ENCODE data around the gene SPATA2L.
"Not testable (repeated sequence)": the region's sequence is repeated elsewhere in the genome, so short reads cannot be mapped to it uniquely, and the experiment has no call there.

The SPATA2L gene

DNA sequence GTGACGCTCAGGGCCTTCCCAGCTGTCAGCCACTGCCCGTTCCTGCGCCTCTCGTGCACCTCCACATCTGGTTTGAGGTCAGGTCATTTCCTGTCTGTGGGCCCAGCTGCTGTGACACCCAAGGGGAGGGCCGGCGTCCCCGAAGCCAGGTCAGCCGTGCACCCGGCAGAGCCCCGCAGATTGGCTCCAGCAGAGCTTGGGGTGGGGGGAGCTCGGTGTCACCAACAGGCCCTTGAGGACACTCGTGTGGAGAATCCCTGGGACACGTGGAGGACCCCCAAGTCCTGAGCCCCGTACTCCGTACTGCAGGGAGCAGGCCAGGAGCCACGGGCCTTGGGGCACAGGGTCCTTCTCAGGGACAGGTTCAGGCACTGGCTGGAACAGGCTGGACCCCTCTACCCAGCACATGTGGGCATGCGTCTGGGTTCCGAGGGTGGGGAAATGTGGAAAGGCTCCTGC is 4.8 kb downstream of the SPATA2L start:
- DNase-seq (ENCODE audit: low read depth, low spot score), result no peak
- Histone ChIP-seq H3K4me1 (ENCODE audit: control insufficient read depth, insufficient read depth, low read length) (0 out of 2 replicates have a peak, but pooled peaks cover 4% of the 10 kb centered on the region), H3K27me3 (ENCODE audit: control insufficient read depth, insufficient read depth, low read length) (no peaks in the 10 kb centered on the region)

DNA sequence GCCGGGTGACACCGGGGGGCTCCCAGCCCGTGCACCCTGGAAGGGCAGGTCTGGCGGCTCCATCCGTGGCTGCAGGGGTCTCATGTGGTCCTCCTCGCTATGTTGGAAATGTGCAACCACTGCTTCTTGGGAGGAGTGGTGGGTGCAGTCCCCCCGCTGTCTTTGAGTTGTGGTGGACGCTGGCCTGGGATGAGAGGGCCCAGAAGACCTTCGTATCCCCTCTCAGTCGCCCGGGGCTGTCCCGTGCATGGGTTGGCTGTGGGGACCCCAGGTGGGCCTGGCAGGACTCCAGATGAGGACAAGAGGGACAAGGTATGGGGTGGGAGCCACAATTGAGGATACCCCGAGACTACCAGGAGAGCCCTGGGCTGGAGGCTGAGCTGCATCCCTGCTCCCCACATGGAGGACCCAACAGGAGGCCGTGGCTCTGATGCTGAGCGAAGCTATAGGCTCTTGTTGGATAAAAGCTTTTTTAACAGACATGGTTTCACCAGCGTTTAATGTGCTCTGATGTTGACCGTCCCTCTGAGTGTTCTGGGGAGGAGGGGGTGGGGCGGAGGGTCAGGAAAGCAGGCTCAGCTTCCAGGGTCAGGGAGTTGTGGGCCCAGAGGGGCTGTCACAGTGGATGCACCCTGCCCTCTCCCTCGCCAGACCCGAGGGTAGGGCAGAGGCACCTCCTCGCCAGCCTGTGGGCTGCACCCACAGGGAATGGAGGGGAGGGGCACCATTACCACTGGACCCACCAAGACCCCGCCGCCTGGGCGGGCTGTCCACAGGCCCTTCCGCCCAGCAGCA is 5.4 kb downstream of the SPATA2L start:
- Histone ChIP-seq H3K4me3 (ENCODE audit: low read length) (no peak overlapping the region), H3K36me3 (ENCODE audit: control insufficient read depth, insufficient read depth, low read length) (peaks cover 40% of the 10 kb centered on the region), H3K27ac (ENCODE audit: low read length) (no peak overlapping the region), H3K27me3 (ENCODE audit: control insufficient read depth, insufficient read depth, low read length) (no peaks in the 10 kb centered on the region), H3K4me1 (ENCODE audit: control insufficient read depth, insufficient read depth, low read length) (0 out of 2 replicates have a peak, but pooled peaks cover 4% of the 10 kb centered on the region), H3K9me3 (ENCODE audit: control insufficient read depth, insufficient read depth, low read length) (no peaks in the 10 kb centered on the region)
- no peak for DNase-seq (ENCODE audit: low read depth, low spot score)
- no CpG with 5 or more reads among the region's 25 CpGs for WGBS (ENCODE audit: insufficient coverage, insufficient read length)

More for the DNA sequence above, 4.8 kb downstream of the SPATA2L start:
- WGBS (ENCODE audit: insufficient coverage, insufficient read length), result no CpG with 5 or more reads among the region's 18 CpGs
- Histone ChIP-seq H3K36me3 (ENCODE audit: control insufficient read depth, insufficient read depth, low read length) (peaks cover 35% of the 10 kb centered on the region), H3K4me3 (ENCODE audit: low read length) (no peak overlapping the region), H3K27ac (ENCODE audit: low read length) (no peak overlapping the region), H3K9me3 (ENCODE audit: control insufficient read depth, insufficient read depth, low read length) (no peaks in the 10 kb centered on the region)

DNA sequence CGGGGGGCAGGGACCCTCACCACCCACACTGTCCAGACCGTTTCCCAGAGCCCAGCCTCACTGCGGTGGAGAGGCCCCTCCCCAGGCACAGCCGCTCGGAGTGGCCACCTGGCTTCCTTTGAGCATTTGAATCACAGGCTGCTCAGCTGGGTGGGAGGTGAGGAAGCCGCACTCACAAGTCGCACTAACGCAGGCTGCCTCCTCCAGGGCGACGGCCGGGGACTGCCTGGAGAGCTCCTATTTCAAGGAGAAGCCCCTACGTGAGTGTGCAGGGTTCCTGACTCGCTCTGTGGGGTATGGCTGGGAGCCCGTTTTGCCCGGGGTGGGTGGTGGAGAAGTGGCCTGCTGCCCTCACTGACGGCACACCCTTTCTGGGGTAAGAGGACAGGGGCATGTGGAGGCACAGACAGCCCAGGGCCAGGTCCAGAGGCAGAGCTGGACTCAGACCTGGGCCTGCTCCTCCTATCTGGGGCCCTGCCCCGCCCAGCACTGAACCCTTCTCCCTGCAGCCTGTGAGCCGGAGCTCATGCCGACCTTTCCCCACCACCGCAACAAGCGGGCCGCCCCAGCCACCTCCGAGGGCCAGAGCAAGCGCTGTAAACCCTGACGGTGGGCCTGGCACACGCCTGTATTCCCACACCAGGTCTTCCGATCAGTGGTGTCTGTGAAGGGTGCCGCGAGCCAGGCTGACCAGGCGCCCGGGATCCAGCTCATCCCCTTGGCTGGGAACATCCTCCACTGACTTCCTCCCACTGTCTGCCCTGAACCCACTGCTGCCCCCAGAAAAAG is 6.2 kb downstream of the SPATA2L start:
- DNase-seq (ENCODE audit: low read depth, low spot score), result no peak

DNA sequence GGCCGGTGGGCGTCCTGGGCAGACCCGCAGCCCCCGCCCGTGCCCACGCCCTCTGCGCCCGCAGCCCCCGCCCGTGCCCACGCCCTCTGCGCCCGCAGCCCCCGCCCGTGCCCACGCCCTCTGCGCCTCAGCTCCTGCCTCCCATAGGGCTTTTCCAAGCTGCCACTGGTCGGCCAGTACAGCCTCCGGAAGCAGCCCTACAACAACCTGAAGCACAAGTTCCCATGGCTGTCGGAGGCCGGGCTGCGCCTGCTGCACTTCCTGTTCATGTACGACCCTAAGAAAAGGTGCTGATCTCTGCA is 6.8 kb downstream of the SPATA2L start:
- H3K27me3 ChIP-seq (ENCODE audit: control insufficient read depth, insufficient read depth, low read length); H3K4me3 ChIP-seq (ENCODE audit: low read length); H3K27ac ChIP-seq (ENCODE audit: low read length); H3K4me1 ChIP-seq (ENCODE audit: control insufficient read depth, insufficient read depth, low read length); DNase-seq (ENCODE audit: low read depth, low spot score); H3K9me3 ChIP-seq (ENCODE audit: control insufficient read depth, insufficient read depth, low read length): not testable (repeated sequence)
- WGBS (ENCODE audit: insufficient coverage, insufficient read length), result no CpG with 5 or more reads among the region's 23 CpGs
- peaks cover 45% of the 10 kb centered on the region for H3K36me3 ChIP-seq (ENCODE audit: control insufficient read depth, insufficient read depth, low read length)

More for the DNA sequence above, 6.2 kb downstream of the SPATA2L start:
- peaks cover 45% of the 10 kb centered on the region for H3K36me3 ChIP-seq (ENCODE audit: control insufficient read depth, insufficient read depth, low read length)
- H3K4me3 ChIP-seq (ENCODE audit: low read length), result no peak overlapping the region
- WGBS (ENCODE audit: insufficient coverage, insufficient read length), result no CpG with 5 or more reads among the region's 31 CpGs
- no peak overlapping the region for H3K27ac ChIP-seq (ENCODE audit: low read length)
- no peaks in the 10 kb centered on the region for H3K27me3 ChIP-seq (ENCODE audit: control insufficient read depth, insufficient read depth, low read length)
- no peaks in the 10 kb centered on the region for H3K9me3 ChIP-seq (ENCODE audit: control insufficient read depth, insufficient read depth, low read length)
- H3K4me1 ChIP-seq (ENCODE audit: control insufficient read depth, insufficient read depth, low read length), result no peaks in the 10 kb centered on the region

DNA sequence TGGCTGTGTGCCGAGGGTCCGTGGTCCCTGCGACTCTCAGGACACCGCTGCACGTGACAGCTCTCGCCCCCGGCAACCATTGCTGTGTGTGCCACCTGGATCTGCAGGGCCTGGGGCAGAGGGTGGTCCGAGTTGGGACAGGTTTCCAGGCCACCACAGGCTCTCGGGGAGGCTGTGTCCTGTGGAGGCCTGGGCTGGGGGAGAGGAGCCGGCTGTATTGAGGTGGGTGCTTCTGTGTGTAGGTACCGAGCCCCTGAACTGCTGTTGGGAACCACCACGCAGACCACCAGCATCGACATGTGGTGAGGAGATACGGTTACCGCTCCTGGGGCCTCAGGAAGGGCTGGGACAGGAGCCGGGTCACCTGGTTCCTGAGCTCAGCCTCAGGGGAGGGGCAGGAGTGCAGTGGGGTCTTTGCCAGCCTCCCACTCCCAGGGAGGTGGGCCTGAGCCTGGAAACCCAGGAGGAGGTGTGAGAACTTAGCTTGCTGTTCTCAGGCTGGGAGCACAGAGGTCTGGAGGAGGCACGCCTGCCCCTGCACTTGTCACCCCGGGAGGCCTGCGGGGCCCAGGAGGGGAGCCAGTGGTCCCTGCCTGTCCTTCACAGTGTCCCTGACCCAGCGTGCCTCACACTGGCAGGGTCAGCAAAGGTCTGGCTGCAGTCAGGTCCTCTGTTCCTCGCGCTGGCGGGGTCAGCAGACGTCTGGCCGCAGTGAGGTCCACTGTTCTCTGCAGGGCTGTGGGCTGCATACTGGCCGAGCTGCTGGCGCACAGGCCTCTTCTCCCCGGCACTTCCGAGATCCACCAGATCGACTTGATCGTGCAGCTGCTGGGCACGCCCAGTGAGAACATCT is 7.3 kb downstream of the SPATA2L start:
- peaks cover 47% of the 10 kb centered on the region for H3K36me3 ChIP-seq (ENCODE audit: control insufficient read depth, insufficient read depth, low read length)
- H3K27ac ChIP-seq (ENCODE audit: low read length), result no peak overlapping the region
- H3K4me3 ChIP-seq (ENCODE audit: low read length), result no peak overlapping the region
- no peaks in the 10 kb centered on the region for H3K27me3 ChIP-seq (ENCODE audit: control insufficient read depth, insufficient read depth, low read length)
- no CpG with 5 or more reads among the region's 32 CpGs for WGBS (ENCODE audit: insufficient coverage, insufficient read length)
- DNase-seq (ENCODE audit: low read depth, low spot score), result no peak
- H3K9me3 ChIP-seq (ENCODE audit: control insufficient read depth, insufficient read depth, low read length), result no peaks in the 10 kb centered on the region
- H3K4me1 ChIP-seq (ENCODE audit: control insufficient read depth, insufficient read depth, low read length), result no peaks in the 10 kb centered on the region

DNA sequence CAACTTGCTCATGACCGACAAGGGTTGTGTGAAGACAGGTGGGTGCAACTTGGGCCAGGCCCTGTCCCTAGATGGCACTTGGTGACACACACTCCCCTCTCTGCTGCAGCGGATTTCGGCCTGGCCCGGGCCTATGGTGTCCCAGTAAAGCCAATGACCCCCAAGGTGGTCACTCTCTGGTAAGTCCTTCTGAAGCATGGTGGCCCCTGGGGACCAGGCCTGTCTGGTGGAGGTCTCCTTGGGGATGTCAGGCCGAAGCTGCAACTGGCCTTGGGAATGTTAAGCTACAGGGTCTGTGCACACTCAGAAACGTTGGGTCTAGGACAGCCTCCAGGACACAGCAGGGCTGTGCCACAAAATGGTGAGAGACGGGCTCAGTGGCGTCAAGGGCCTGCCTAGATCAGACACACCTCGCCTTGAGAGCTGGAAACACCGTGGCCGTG is 8.2 kb downstream of the SPATA2L start:
- H3K4me1 ChIP-seq (ENCODE audit: control insufficient read depth, insufficient read depth, low read length), result no peaks in the 10 kb centered on the region
- no CpG with 5 or more reads among the region's 11 CpGs for WGBS (ENCODE audit: insufficient coverage, insufficient read length)

DNA sequence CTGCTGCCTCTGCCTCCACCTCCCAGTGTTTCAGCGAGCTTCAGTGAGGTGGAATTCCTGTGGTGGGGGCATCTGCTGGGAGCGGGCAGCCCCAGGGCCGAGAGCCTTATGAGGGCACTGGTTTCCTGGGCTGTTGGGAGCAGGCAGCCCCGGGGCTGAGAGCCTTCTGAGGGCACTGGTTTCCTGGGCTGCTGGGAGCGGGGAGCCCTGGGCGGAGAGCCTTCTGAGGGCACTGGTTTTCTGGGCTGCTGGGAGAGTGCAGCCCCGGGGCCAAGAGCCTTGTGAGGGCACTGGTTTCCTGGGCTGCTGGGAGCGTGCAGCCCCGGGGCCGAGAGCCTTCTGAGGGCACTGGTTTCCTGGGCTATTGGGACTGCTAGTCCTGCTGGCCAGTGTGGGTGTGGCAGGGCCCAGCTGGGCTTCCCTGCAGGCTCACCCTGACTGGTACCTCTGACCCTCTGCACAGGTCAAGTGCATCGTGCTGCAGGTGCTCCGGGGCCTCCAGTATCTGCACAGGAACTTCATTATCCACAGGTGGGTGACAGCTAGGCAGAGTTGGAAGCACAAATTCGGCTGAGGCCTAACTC is 9.4 kb downstream of the SPATA2L start:
- Histone ChIP-seq H3K27me3 (ENCODE audit: control insufficient read depth, insufficient read depth, low read length) (no peaks in the 10 kb centered on the region), H3K27ac (ENCODE audit: low read length) (no peak overlapping the region), H3K4me3 (ENCODE audit: low read length) (no peak overlapping the region), H3K9me3 (ENCODE audit: control insufficient read depth, insufficient read depth, low read length) (no peaks in the 10 kb centered on the region), H3K4me1 (ENCODE audit: control insufficient read depth, insufficient read depth, low read length) (peaks cover 6% of the 10 kb centered on the region), H3K36me3 (ENCODE audit: control insufficient read depth, insufficient read depth, low read length) (peaks cover 42% of the 10 kb centered on the region)
- DNase-seq (ENCODE audit: low read depth, low spot score), result no peak
- no CpG with 5 or more reads among the region's 13 CpGs for WGBS (ENCODE audit: insufficient coverage, insufficient read length)

More for the DNA sequence above, 8.2 kb downstream of the SPATA2L start:
- no peak for DNase-seq (ENCODE audit: low read depth, low spot score)
- Histone ChIP-seq H3K4me3 (ENCODE audit: low read length) (no peak overlapping the region), H3K27ac (ENCODE audit: low read length) (no peak overlapping the region), H3K9me3 (ENCODE audit: control insufficient read depth, insufficient read depth, low read length) (no peaks in the 10 kb centered on the region), H3K36me3 (ENCODE audit: control insufficient read depth, insufficient read depth, low read length) (peaks cover 48% of the 10 kb centered on the region), H3K27me3 (ENCODE audit: control insufficient read depth, insufficient read depth, low read length) (no peaks in the 10 kb centered on the region)

DNA sequence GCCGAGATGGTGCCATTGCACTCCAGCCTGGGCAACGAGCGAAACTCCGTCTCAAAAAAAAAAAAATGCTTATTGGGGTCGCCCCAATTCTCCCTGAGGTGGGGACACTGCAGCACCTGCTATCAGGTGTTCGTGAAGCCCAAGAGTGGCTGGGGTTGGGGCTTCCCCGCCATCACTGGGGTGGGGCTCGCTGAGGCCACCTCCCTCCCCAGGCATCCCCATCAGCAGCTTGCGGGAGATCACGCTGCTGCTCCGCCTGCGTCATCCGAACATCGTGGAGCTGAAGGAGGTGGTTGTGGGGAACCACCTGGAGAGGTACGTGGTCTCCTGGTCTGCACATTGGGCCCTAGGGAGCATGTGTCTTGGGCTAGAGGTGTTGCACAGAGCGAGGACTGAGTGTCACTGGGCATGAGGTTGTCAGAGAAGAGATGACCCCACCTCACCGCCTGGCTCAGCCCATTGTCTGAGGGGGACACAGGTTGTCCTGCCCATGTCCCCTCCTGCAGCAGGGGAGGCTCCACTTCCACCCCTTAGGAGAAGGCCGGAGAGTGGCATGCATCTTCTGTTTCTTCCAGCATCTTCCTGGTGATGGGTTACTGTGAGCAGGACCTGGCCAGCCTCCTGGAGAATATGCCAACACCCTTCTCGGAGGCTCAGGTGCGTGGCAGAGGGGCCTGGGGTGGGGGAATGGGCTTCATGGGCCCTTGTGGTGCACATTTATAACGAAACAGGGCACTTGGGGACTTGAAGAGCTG is 10.1 kb downstream of the SPATA2L start:
- H3K4me1 ChIP-seq (ENCODE audit: control insufficient read depth, insufficient read depth, low read length), result peaks cover 7% of the 10 kb centered on the region
- no peak for DNase-seq (ENCODE audit: low read depth, low spot score)
- no peak overlapping the region for H3K4me3 ChIP-seq (ENCODE audit: low read length)
- no CpG with 5 or more reads among the region's 21 CpGs for WGBS (ENCODE audit: insufficient coverage, insufficient read length)
- peaks cover 37% of the 10 kb centered on the region for H3K36me3 ChIP-seq (ENCODE audit: control insufficient read depth, insufficient read depth, low read length)
- H3K27me3 ChIP-seq (ENCODE audit: control insufficient read depth, insufficient read depth, low read length), result no peaks in the 10 kb centered on the region
- no peak overlapping the region for H3K27ac ChIP-seq (ENCODE audit: low read length)
- no peaks in the 10 kb centered on the region for H3K9me3 ChIP-seq (ENCODE audit: control insufficient read depth, insufficient read depth, low read length)

DNA sequence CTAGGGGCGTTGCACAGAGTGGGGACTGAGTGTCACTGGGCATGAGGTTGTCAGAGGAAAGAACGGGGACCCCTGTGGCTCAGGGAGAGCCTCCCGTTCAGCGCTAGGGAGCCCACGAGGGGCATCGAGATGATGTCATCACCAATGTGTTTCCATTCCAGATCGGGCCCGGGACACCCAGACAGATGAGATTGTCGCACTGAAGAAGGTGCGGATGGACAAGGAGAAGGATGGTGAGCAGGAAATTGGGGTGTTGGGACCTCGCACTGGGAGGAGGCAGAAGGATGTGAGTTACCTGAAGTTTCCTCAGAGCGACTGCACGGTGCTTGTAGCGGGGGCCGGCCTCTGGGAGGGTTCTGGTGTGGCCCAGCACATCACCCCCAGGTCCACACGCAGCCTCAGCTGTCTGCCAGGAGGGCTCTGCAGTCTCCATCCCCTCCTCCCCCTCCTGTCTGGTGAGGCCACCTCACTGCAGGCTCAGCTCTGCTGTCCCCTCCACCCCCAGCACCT is 11.1 kb downstream of the SPATA2L start:
- Histone ChIP-seq H3K4me3 (ENCODE audit: low read length) (no peak overlapping the region), H3K9me3 (ENCODE audit: control insufficient read depth, insufficient read depth, low read length) (no peaks in the 10 kb centered on the region; the same call in 1 of the 2 replicates), H3K27me3 (ENCODE audit: control insufficient read depth, insufficient read depth, low read length) (no peaks in the 10 kb centered on the region), H3K4me1 (ENCODE audit: control insufficient read depth, insufficient read depth, low read length) (peaks cover 7% of the 10 kb centered on the region), H3K27ac (ENCODE audit: low read length) (no peak overlapping the region), H3K36me3 (ENCODE audit: control insufficient read depth, insufficient read depth, low read length) (peaks cover 34% of the 10 kb centered on the region)
- WGBS (ENCODE audit: insufficient coverage, insufficient read length), result no CpG with 5 or more reads among the region's 16 CpGs
- no peak for DNase-seq (ENCODE audit: low read depth, low spot score)
